ENCODE data around the gene APBB2. TPM values are rescaled to one million over a fixed set of nuclear protein-coding genes. Genes with fewer than 3 reads are reported as not detected.

Gene APBB2
- total and polyA plus RNA-seq, 3 experiments from 2014 or later = 0.86 to 1.1 TPM; not detected in 1

GRCh38 chr4:41197996-41198395 lies 16.3 kb downstream of the APBB2 start:
- no peaks in the 10 kb centered on the region for H3K27me3 ChIP-seq (ENCODE audit: insufficient read depth, low read length, poor library complexity, severe bottlenecking)
- no peak overlapping the region for H3K4me3 ChIP-seq (ENCODE audit: low read length)

GRCh38 chr4:41197495-41197894 lies 16.8 kb downstream of the APBB2 start:
- Mint-ChIP-seq H3K4me3 (no peak overlapping the region), H3K36me3 (no peaks in the 10 kb centered on the region), H3K4me1 (no peaks in the 10 kb centered on the region), H3K27ac (no peak overlapping the region), H3K9me3 (peaks cover 0 to 13% (median 2%) of the 10 kb centered on the region in 5 donors), H3K27me3 (peaks cover 0 to 9% of the 10 kb centered on the region in 2 donors)
- Histone ChIP-seq H3K27me3 (ENCODE audit: insufficient read depth, low read length, poor library complexity, severe bottlenecking) (no peaks in the 10 kb centered on the region), H3K9me3 (ENCODE audit: low read length) (no peaks in the 10 kb centered on the region), H3K4me1 (ENCODE audit: insufficient read depth, low read length) (no peaks in the 10 kb centered on the region), H3K4me3 (ENCODE audit: low read length) (no peak overlapping the region), H3K27ac (ENCODE audit: low read depth, low read length) (no peak overlapping the region), H3K36me3 (ENCODE audit: insufficient read depth, low read length) (no peaks in the 10 kb centered on the region)
- ChIA-PET CTCF (interaction anchor here (0.7 to 1.5 kb wide), 2 partner anchors 8 to 10 kb away, joined by 3 read pairs; no protein-coding TSS in a partner anchor), POLR2A (no interaction called here)
- DNase-seq = no peak

More at GRCh38 chr4:41197996-41198395, 16.3 kb downstream of the APBB2 start:
- Mint-ChIP-seq H3K27me3 (peaks cover 0 to 9% of the 10 kb centered on the region in 2 donors), H3K36me3 (no peaks in the 10 kb centered on the region), H3K4me3 (no peak overlapping the region), H3K9me3 (peaks cover 0 to 13% (median 2%) of the 10 kb centered on the region in 5 donors), H3K27ac (no peak overlapping the region), H3K4me1 (no peaks in the 10 kb centered on the region)
- ChIA-PET POLR2A (no interaction called here), CTCF (interaction anchor here (0.7 to 1.5 kb wide), 2 partner anchors 8 to 9 kb away, joined by 3 read pairs; no protein-coding TSS in a partner anchor)
- Histone ChIP-seq H3K36me3 (ENCODE audit: insufficient read depth, low read length) (no peaks in the 10 kb centered on the region), H3K4me1 (ENCODE audit: insufficient read depth, low read length) (no peaks in the 10 kb centered on the region), H3K27ac (ENCODE audit: low read depth, low read length) (no peak overlapping the region), H3K9me3 (ENCODE audit: low read length) (no peaks in the 10 kb centered on the region)
- no peak for DNase-seq

GRCh38 chr4:41196633-41197332 lies 17.6 kb downstream of the APBB2 start:
- H3K4me1 Mint-ChIP-seq = no peaks in the 10 kb centered on the region
- H3K27me3 Mint-ChIP-seq = peaks cover 0 to 5% of the 10 kb centered on the region in 2 donors
- Histone ChIP-seq H3K4me1 (ENCODE audit: insufficient read depth, low read length) (no peaks in the 10 kb centered on the region), H3K9me3 (ENCODE audit: low read length) (no peaks in the 10 kb centered on the region), H3K27ac (ENCODE audit: low read depth, low read length) (no peak overlapping the region), H3K27me3 (ENCODE audit: insufficient read depth, low read length, poor library complexity, severe bottlenecking) (no peaks in the 10 kb centered on the region), H3K36me3 (ENCODE audit: insufficient read depth, low read length) (no peaks in the 10 kb centered on the region), H3K4me3 (ENCODE audit: low read length) (no peak overlapping the region)
- ChIA-PET CTCF (no interaction called here), POLR2A (no interaction called here)
- no peak overlapping the region for H3K27ac Mint-ChIP-seq
- no peaks in the 10 kb centered on the region for H3K36me3 Mint-ChIP-seq
- no peak for DNase-seq
- peaks cover 0 to 13% (median 2%) of the 10 kb centered on the region in 5 donors for H3K9me3 Mint-ChIP-seq
- no peak overlapping the region for H3K4me3 Mint-ChIP-seq

GRCh38 chr4:41192136-41192535 lies 22.2 kb downstream of the APBB2 start:
- Mint-ChIP-seq H3K27ac (no peak overlapping the region), H3K9me3 (peaks cover 0 to 13% (median 2%) of the 10 kb centered on the region in 5 donors), H3K36me3 (no peaks in the 10 kb centered on the region), H3K4me3 (no peak overlapping the region), H3K27me3 (peaks cover 0 to 5% of the 10 kb centered on the region in 2 donors), H3K4me1 (no peaks in the 10 kb centered on the region)
- POLR2A ChIA-PET = no interaction called here
- no peaks in the 10 kb centered on the region for H3K36me3 ChIP-seq (ENCODE audit: insufficient read depth, low read length)
- no peaks in the 10 kb centered on the region for H3K4me1 ChIP-seq (ENCODE audit: insufficient read depth, low read length)
- H3K4me3 ChIP-seq (ENCODE audit: low read length) = no peak overlapping the region
- CTCF ChIA-PET = no interaction called here
- H3K27me3 ChIP-seq (ENCODE audit: insufficient read depth, low read length, poor library complexity, severe bottlenecking) = no peaks in the 10 kb centered on the region
- no peak for DNase-seq
- no peaks in the 10 kb centered on the region for H3K9me3 ChIP-seq (ENCODE audit: low read length)
- no peak overlapping the region for H3K27ac ChIP-seq (ENCODE audit: low read depth, low read length)

DNA sequence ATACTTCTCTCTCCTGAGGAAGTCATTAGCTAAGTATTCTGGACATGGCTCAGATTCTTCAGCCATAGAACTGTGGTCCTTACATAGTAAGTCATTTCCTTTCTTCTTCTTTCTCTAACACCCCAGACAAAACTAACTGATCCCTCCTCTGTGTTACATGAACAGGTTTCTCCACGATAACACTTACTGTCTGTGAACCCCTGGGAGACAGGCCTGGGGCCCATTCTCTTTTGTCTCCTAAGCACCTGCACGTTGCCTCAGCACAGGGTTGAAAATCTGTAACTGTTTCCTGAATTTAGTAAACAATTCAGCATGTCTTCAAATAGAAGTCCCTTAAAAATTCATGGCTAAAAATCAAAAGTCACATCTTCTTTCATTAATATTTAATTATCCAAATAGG lies 24.7 kb downstream of the APBB2 start:
- Histone ChIP-seq H3K36me3 (ENCODE audit: insufficient read depth, low read length) (no peaks in the 10 kb centered on the region), H3K9me3 (ENCODE audit: low read length) (no peaks in the 10 kb centered on the region), H3K27ac (ENCODE audit: low read depth, low read length) (no peak overlapping the region), H3K4me1 (ENCODE audit: insufficient read depth, low read length) (no peaks in the 10 kb centered on the region), H3K4me3 (ENCODE audit: low read length) (no peak overlapping the region), H3K27me3 (ENCODE audit: insufficient read depth, low read length, poor library complexity, severe bottlenecking) (peaks cover 5% of the 10 kb centered on the region)
- POLR2A ChIA-PET = no interaction called here
- no peak for DNase-seq
- CTCF ChIA-PET = interaction anchor here (1.5 kb wide), 1 partner anchor 9 kb away, joined by 3 read pairs; no protein-coding TSS in a partner anchor
- Mint-ChIP-seq H3K4me3 (no peak overlapping the region), H3K27ac (no peak overlapping the region), H3K9me3 (peaks cover 0 to 3% (median 0%) of the 10 kb centered on the region in 5 donors), H3K36me3 (no peaks in the 10 kb centered on the region), H3K27me3 (no peaks in the 10 kb centered on the region), H3K4me1 (no peaks in the 10 kb centered on the region)

DNA sequence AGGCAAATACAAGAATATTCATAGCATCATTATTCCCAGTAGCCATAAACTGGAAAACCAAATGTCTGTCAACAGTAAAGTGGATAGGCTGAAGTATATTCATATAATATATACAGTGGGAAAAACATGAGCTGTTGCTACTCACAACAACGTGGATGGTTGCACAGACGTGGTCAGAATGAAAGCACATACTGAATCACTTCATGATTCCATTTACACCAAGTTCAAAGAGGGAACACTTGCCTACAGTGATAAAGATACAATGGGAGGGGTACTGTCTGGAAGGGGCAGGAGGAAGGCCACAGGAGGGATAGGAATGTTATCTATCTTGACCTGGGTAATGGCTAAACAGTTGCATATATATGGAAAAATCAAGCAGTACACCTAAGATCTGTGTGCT lies 25.3 kb downstream of the APBB2 start:
- POLR2A ChIA-PET = no interaction called here
- no peak for DNase-seq

DNA sequence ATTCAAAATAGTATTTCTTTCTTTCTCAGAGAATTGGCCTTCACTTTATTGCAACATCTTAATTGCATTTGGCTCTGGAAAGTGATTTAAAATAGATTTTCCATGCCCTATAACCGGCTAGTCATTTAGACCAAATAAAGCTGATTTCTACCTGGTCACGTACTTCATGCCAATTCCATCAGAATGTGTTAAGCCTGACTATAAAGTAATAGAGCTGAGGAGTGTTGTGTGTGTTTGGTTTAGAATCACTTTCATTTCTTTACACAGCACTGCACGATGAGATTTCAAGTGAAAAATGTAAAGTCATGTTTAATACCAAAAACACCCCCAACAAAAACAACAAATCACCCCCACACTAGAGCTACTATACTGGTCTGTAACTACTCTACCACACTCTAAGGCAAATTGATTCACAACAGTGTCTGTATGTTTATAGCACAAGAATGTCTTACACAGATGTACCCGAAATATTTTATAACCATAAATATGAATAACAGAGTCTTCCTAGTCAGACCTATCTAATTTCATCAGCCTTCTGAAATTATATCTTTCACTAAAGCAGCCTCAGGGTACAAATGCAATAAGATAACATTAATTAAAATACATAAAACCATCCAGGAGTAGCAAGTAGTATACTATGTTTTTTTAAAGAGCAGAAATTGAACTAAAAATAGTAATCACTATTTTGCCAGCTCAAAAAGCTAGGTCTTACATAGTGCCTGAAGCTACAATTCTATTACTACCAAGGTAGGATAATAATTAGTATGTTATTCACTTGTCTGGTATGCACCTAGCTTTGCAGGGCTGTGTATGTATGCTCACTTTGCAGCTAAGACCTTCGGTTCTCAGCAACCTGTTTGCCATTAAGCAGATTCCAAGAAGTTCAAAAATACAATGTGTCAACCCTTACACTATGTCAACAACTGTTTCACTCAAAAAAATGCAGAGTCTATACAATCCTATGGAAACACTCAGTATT lies 28.4 kb downstream of the APBB2 start:
- no peaks in the 10 kb centered on the region for H3K27me3 Mint-ChIP-seq
- H3K4me1 Mint-ChIP-seq = no peaks in the 10 kb centered on the region
- H3K27ac Mint-ChIP-seq = no peak overlapping the region
- no peaks in the 10 kb centered on the region for H3K36me3 Mint-ChIP-seq
- Histone ChIP-seq H3K27me3 (ENCODE audit: insufficient read depth, low read length, poor library complexity, severe bottlenecking) (peaks cover 5% of the 10 kb centered on the region), H3K27ac (ENCODE audit: low read depth, low read length) (no peak overlapping the region), H3K36me3 (ENCODE audit: insufficient read depth, low read length) (no peaks in the 10 kb centered on the region), H3K9me3 (ENCODE audit: low read length) (no peaks in the 10 kb centered on the region), H3K4me1 (ENCODE audit: insufficient read depth, low read length) (no peaks in the 10 kb centered on the region), H3K4me3 (ENCODE audit: low read length) (no peak overlapping the region)
- POLR2A ChIA-PET = no interaction called here
- H3K9me3 Mint-ChIP-seq = no peaks in the 10 kb centered on the region
- CTCF ChIA-PET = no interaction called here
- no peak for DNase-seq
- no peak overlapping the region for H3K4me3 Mint-ChIP-seq

More for the DNA sequence above, 25.3 kb downstream of the APBB2 start:
- Histone ChIP-seq H3K27ac (ENCODE audit: low read depth, low read length) (no peak overlapping the region), H3K4me1 (ENCODE audit: insufficient read depth, low read length) (no peaks in the 10 kb centered on the region), H3K9me3 (ENCODE audit: low read length) (no peaks in the 10 kb centered on the region), H3K36me3 (ENCODE audit: insufficient read depth, low read length) (no peaks in the 10 kb centered on the region), H3K4me3 (ENCODE audit: low read length) (no peak overlapping the region), H3K27me3 (ENCODE audit: insufficient read depth, low read length, poor library complexity, severe bottlenecking) (peaks cover 5% of the 10 kb centered on the region)
- H3K27ac Mint-ChIP-seq = no peak overlapping the region
- no peak overlapping the region for H3K4me3 Mint-ChIP-seq
- H3K9me3 Mint-ChIP-seq = peaks cover 0 to 3% (median 0%) of the 10 kb centered on the region in 5 donors
- CTCF ChIA-PET = interaction anchor here (1.5 kb wide), 1 partner anchor 9 kb away, joined by 3 read pairs; no protein-coding TSS in a partner anchor
- no peaks in the 10 kb centered on the region for H3K27me3 Mint-ChIP-seq
- no peaks in the 10 kb centered on the region for H3K4me1 Mint-ChIP-seq
- H3K36me3 Mint-ChIP-seq = no peaks in the 10 kb centered on the region

GRCh38 chr4:41184009-41184408 lies 30.3 kb downstream of the APBB2 start:
- CTCF ChIA-PET = no interaction called here
- peaks cover 0 to 2% (median 0%) of the 10 kb centered on the region in 5 donors for H3K9me3 Mint-ChIP-seq
- no peaks in the 10 kb centered on the region for H3K27me3 Mint-ChIP-seq
- Histone ChIP-seq H3K4me1 (ENCODE audit: insufficient read depth, low read length) (no peaks in the 10 kb centered on the region), H3K27ac (ENCODE audit: low read depth, low read length) (no peak overlapping the region), H3K9me3 (ENCODE audit: low read length) (no peaks in the 10 kb centered on the region), H3K4me3 (ENCODE audit: low read length) (no peak overlapping the region), H3K36me3 (ENCODE audit: insufficient read depth, low read length) (no peaks in the 10 kb centered on the region), H3K27me3 (ENCODE audit: insufficient read depth, low read length, poor library complexity, severe bottlenecking) (peaks cover 5% of the 10 kb centered on the region)
- no peak for DNase-seq
- no peak overlapping the region for H3K27ac Mint-ChIP-seq
- H3K4me3 Mint-ChIP-seq = no peak overlapping the region
- POLR2A ChIA-PET = no interaction called here
- no peaks in the 10 kb centered on the region for H3K36me3 Mint-ChIP-seq
- no peaks in the 10 kb centered on the region for H3K4me1 Mint-ChIP-seq
